Stimulated activated naive CD4-positive, alpha-beta T cell treated with Interleukin-2 at 50 U/mL for 16 hours (primary cell): ENCODE data around the gene PDLIM4.

Experiments
- DNase-seq: peaks from one replicate; lab custom pipeline; 2025; lab: John Stamatoyannopoulos, UW

The PDLIM4 gene, protein sequence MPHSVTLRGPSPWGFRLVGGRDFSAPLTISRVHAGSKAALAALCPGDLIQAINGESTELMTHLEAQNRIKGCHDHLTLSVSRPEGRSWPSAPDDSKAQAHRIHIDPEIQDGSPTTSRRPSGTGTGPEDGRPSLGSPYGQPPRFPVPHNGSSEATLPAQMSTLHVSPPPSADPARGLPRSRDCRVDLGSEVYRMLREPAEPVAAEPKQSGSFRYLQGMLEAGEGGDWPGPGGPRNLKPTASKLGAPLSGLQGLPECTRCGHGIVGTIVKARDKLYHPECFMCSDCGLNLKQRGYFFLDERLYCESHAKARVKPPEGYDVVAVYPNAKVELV

DNA sequence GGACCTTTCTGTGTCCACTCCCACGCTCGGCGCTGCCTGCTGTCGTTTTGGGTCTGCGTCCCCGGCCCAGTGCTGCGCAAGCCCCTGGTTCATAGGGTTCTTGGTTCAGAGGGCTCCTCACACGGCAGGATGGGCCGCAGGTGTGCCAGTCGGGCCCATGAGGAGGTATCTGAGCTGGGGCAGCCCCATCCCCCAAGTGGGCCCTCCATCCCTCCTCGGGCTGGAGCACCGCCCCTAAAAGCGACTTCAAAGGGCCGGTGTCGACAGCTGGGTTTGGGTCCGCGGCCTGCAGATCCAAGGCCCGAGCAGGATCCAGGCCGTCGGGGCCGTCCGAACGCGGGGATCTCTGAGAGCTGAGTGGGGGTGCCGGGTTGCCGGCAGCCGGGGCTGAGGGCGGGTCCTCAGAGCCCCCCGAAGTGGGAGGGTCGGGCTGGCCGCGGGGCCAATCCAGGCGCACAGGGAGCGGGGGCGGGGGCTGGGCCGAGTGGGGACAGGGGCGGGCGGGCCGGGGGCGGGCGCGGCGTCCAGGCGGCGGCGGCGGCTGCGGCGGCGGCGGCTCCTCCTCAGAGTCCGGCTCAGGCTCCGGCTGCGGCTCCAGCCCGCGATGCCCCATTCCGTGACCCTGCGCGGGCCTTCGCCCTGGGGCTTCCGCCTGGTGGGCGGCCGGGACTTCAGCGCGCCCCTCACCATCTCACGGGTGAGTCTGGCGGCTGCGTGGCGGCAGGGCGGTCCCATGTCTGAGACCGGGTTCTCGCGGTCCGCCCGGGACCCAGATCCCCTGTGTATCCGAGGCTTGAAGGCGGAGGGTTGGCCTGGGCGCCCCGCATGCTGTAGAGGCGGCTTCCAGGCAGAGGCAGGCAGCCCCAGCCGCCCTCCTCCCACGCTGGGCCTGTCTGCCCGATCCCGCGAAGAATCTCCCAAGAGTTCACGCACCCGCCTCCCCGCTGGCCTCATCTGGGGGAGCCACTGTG, at the start of gene PDLIM4:
Gene PDLIM4 (plus strand): TSS at position 566 of the 971 bp plus-strand sequence. CDS start 39 bp downstream, at position 605.
- no peak for DNase-seq

DNA sequence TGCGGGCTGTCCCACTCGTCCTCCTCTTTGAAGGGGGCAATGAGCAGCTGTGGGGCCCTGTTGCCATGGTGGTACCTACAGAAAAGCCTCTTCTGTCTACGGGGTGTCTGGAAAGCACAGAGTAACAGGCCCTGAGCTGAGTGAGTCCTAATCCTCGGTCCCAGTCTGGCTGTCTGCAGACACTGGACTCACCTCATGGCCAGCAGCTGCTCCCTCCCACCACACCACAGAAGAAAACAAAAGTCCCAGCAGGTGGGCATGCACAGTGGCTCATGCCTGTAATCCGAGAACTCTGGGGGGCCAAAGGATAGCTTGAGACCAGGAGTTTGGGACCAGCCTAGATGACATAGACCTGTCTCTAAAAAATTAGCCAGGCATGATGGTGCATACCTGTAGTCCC, 49.7 kb upstream of the PDLIM4 start:
- DNase-seq = no peak

DNA sequence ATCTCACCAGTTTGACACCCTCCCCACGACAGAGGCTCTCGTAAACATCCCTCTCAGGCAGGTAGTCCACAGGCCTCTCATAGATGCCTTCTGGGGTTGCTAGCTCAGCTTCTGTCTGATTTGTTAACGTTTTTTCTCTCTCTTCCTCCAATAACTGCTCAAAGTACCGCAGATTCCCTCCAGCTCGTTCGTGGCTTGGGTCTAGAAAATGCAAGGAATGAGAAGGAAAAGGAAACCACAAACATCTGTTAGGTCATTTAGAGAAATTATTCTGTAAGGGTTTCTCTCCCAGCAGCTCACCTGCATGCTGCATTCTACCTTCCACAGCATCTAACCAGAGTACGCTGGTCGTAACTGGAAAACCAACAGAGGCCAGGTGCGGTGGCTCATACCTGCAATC, 48.4 kb upstream of the PDLIM4 start:
- DNase-seq = no peak

DNA sequence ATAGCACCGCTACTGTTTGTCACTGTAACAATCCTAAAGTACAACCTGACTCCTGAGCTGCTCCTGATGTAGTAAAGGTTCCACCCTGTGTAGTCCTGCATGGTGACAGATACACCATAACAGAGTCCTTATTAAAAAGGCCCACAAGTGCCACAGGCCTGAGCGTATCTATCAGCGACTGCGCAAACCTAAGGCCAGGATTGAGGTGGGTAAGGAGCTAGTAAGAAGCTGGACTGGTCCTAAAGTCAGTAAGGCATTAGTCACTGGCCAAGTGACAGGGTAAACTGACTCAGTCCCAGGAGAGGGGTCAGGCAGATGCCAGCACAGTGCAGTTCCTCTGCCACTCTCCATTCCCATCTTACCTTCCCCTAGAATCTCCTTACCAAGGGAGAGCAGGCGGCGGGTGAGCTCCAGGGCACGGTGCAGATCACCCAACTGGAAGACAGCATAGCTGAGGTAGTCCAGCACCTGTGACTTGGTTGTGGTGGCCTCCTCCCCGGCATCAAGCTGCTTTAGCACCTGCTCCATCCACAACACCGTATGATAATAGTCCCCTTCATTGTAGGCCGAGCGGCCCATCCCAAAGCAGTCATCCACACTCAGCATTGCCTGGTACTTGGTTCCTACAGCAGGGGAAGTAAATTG, 47.5 kb upstream of the PDLIM4 start:
- DNase-seq = no peak

DNA sequence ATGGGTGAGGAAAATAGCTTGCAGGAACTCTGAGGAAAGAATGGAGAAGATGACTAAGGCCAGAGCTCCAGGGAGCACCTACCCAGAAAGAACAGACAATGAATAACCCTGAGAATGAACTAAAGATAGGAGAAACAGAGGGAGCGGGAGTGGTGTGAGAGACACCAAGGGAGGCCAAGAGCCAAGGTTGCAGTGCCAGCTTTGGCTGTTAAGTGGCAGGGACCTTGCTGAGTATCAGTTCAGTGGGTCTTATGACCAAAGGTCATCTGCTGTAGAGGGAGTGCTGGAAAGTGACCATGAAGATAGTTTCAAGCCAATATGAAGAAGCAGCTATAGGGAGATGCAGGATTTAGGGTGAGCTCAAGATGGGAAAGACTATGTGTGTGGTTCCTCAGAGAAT, 46.6 kb upstream of the PDLIM4 start:
- no peak for DNase-seq

DNA sequence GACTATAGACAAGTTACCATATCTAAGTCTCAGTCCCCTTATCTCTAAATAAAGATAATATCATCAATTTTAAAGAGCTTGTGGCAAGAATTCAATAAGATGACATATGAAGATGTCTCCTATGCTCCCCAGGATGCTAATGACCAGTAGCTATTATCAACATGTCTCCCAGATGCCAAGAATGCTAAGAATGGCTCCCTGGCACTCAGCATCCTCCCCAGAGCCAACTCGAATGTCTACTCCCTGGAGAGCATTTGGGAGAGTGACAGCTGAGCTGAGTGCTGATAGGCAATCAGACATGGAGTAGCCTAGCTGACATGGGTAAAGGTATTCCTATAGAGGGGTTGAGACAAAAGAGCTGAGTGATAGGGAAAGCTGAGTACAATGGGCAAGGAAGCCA, 45.7 kb upstream of the PDLIM4 start:
- DNase-seq = no peak

DNA sequence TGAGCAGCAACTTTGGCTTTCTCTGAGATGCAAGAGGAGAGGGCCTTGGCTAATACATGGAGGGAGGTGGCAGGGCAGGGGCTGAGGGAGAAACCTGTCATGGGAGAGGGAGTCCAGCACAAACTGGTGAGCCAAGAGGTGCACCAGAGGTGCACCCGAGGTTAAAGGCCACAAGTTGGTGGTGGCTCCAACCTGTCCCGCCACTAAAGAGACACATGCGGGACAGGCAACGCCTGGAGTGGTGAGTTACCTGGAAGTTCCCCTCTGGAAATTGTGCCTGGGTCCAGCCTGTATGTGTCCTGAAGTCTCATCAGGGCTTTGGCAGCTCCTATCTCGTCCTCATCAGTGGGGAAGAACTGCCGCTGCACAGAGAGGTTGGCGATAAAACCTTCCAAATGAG, 43.8 kb upstream of the PDLIM4 start:
- DNase-seq = no peak

DNA sequence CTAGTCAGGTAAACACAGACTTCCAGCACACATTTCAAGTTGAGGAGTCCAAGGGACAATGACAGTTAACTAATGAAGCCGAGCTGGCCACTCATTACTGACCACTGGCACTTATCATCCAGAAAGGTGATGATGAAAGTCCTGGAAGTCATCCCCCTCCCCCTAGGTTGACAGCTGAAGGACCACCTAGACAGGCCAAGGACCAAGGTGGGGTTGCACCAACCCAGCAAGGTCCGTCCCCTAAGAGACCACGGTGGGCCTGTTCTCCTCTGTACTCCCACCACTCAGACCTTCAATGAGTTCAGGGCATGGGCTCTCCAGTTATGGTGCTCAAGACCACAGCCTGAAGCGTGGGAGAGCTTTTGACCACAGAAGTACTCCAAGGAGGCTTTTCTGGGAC, 43.0 kb upstream of the PDLIM4 start:
- DNase-seq = no peak

DNA sequence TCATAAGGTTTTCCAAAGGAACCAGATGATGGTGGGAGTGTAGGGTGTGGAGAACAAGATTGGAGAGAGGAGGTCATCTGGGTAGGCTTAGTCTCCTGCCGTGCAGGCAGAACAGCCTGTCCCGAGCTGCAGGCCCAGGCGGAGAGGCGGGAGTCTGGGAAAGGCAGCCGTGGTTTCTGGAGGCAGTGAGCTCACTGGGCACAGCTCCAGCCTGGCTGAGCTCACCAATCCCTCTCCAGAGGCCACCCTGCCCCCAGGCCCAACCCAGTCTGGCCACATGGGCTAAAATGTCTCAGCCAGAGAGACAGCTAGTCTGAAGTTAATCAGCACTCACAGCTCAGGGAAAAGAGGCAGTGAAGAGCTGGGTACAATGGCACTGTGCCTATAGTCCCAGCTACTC, 42.2 kb upstream of the PDLIM4 start:
- DNase-seq = no peak

DNA sequence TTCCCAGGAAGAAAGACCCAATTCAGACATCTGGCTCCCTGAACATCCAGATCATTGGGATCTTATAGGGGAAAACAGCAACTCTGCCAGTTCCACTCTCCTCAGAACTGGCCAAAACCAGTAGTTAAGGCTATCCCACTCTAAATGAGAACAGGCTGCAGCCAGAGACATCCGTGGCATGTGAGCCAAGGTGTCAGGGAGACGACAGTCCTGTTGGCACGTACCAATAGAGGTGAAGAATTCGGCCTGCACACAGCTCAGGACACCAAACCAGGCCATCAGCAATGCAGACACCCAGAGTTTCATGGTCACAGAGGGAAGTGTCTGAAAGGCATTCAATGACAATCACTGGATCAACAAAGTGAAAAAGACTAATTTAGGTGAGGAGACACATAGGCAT, 39.2 kb upstream of the PDLIM4 start:
- DNase-seq = no peak

DNA sequence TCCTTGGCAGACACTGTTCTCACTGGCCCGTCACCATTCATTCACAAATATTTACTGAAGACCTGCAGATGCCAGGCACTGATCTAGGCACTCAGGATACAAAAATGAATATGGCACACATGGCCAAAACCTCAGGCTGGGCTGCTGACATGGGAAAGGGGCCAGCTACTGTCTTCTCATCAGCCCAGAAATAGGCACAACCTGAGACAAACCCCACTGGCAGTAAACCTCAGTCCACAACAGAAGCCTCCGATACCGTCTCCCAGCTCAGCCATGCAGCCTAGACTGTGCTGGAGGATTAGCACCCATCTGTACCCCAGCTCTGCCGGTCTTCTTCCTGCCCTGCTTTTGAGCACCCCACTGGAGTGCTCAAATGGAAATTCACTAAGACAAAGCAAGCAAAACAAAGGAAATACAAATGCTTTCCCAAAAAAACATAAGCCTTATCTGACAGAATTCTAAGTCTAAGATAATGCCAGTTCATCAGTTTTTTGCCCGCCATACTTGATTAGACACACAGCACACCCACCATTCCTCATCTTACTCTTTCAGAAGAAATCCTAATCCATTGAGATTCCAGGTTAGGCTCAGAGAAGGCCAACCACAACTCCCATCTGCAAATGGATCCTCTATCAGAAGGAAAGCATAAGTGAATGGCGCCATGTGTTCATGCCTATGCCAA, 38.1 kb upstream of the PDLIM4 start:
- no peak for DNase-seq

DNA sequence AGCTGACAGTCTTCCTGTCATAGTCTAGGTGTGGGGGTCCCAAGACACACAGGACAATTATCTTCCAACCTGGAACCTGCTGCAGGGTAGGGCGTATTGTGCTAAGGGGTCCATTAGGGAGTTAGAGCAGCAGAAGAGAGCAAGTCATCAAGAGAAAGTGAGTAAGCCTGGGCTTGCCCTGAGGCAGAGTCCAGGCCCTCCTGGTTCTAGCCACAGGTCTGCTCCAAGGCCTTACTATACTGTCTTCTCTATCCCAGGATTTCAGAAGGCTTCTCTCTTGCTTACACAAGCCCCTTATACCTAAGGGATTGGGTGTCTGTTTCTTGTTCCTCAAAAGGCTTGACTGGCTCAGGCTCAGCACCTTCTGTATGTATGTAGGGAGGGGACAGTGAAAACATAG, 37.5 kb upstream of the PDLIM4 start:
- DNase-seq = no peak

DNA sequence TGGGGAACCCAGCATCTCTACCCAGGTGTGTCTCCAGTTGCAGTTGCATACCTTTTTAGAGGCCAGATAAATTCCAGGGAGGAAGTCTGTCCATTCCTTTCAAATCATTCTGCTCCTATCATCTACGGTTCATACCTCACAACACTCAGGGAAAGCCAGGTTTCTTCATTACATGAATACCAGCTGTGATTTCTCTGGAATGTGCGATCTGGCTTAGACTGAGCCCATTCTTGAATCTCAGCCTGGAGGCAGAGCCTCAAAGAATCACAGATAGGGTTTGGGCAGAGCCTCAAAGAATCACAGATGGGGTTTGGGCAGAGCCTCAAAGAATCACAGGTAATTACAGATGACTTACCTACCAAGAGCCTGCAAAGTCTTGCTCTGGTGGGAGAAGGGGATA, 37.0 kb upstream of the PDLIM4 start:
- no peak for DNase-seq

DNA sequence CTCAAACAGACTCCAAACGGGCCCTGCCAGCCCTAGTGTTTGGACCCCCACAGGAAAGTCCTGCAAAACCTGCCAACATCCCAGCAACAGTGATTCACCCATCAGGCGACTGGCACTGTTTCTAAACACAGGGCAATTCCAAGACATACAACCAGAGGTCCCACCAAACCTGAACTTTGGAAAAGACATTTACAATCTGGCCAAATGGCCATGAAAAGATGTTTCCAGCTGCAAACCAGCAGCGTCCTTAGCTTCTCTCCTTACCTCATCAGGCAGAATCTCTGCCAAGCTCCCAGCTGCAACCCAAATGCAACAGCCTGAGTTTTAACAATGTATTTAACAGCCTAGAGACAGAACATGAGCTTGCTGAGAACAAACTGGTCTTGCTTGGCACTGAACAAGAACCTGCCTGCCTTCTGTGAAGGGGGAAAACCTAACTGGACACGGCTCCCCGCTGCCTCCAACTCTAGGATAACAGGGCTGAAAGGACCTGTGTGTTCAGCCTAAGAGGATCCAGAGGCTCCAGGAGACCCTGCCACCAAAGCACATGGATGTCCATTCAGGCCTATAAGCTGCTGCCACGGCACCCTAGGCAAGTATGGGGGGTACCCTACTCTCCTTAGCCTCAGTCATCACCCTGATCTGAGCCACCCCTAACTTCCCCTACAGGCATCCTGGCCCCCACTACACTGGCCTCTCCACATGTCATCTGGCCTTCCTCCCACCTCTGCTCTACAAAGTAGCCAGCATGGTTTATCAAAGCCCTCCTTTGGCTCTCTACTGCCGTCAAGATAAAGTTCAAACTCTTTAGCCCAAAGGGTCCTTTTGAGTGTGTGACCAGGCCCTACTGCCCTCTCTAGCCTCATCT, 35.5 kb upstream of the PDLIM4 start:
- no peak for DNase-seq

DNA sequence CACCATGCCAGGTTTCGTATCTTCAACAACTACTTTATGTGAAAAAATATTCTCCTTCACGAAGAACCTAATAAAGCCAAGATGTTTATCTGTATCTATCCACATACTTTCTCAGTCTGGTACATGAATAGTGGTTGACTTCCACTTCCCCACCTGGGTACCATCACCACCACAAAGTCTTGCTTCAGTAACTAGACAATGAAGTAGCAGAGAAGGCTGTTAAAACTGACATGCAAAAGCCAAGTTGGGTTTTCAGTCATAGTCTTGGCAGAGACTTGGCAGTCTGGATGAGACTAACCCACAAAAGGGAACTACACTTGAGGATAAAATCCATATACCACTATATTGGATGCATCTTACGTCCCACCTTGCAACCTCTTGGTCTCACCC, 34.9 kb upstream of the PDLIM4 start:
- DNase-seq = no peak

DNA sequence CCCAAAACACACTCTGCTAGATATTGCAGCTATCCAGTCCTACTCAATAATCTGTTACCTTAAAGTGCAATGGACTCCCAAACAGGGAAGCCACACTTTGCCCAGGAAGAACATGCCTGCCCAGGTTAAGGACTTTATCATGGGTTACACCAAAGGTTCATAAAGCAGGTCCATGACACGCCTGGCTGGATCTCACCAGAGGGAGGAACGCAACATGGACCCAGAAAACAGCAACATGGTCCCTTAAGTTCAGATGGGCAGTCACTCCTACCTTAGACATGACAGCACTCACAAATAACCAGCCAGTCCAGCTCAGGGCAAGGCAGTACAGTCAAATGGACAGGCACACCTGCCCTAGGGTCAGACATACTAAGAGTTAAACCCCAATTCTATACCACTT, 33.6 kb upstream of the PDLIM4 start:
- no peak for DNase-seq

DNA sequence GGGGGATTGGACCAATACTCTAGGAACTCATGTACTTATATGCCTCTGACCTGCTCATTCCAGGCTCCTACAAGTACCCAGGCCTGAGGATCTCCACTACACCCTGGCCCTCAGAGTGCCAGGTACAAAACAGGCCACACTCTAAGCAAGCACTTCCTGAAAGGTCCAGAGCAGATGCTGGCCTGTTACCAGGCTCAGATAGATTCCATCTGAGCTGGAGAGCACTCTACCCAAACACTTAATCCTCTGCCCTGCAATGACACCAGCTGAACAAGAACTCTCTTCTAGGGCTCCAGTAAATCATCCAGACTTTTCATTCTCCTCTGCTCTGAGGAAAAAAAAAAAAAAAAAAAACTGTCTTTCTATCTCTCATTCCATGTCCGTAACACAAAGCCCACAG, 32.8 kb upstream of the PDLIM4 start:
- no peak for DNase-seq

DNA sequence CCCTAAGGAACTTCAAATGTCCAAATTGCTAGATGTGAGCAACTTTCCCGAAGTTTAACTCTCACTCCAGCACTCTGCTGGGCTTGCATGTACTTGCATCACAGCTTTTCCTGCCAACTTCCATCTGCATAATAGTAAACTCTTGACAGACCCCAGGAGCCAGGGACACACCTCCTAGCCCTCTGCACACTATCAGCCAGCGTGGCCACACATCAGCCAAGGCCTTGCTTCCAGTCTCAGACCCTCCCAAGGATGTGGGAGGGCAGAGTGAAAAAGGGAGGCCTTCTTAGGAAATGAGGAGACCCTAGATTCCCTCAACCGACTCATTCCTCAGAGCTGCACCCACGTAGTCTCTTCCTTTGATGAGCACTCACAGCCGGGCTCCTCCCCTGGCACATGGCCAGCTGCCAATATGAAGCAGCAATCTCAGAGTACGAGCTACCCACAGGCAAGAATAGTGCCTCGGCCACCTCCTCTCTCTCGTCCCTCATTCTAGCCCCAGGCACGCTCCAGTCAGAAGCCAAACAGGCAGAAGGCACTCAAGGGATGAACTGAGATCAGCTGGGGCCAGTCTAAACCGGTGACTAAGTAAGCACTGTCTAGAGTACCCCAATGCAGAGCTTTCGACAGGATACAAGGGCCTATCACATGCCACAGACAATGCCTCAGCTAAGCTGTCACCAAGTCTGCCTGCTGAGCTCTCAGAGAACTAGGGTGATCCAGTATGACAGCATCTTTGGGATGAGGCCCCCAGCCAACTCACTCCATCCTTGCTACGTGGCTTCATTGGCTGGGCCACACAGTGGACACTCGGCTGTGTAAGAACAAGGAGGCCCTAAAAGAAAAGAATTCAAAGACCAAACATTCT, 32.1 kb upstream of the PDLIM4 start:
- DNase-seq = no peak

DNA sequence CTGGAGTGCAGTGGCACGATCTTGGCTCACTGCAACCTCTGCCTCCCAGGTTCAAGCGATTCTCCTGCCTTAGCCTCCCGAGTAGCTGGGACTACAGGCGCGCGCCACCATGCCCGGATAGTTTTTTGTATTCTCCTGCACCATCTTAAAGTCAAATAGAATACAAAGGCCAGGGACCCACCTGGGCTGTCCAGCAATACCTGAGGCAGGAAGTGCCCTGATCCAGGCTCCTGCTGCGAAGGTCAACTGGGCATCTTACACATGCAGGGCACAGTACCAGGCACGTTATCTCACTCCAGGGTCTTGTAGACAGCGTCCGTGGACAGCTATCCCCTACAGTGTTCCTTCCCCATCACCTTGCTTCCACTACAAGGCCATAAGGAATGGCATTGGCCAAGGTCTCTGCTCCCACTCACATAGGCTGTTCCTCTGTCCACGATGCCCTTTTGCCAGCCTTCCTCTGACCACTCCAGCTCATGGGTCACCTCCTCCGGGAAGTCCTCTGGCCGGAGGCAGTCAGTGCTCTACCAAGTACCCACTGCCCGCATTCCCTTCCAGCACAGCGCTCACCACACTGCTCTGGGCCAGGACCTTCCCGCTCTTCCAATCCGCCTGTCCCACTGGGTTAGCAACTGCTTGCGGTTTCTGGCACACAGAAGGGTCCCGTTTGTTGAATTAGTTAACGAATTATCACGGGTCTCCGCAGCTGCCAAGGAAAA, 30.8 kb upstream of the PDLIM4 start:
- no peak for DNase-seq

DNA sequence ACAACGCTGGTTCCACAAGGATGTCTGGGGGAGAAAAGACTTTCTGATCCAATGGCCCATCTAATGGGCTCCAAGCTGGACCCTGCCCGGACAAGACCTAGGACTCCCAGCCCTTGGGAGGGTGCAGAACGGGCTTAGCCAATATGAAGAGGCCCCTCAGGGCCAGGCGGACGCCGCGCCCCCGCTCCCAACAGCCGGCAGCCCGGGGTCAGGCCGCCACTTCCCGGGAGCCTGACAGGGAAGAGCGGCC, 30.3 kb upstream of the PDLIM4 start:
- no peak for DNase-seq
